AG09319 (cell line): ENCODE measurements around the gene CAMK2A.
A peak's percentile ranks its signal among the peaks of the same experiment; 100 is the strongest.

Source experiments
- DNase-seq: peaks from one replicate; pipeline ENCODE4 v3.0.0-alpha.2; 2010; ENCODE audit warnings: low read depth; ENCODE audit errors: extremely low read depth
- TF ChIP-seq, protein P1 (sequence below): IDR thresholded peaks from 2 replicates; pipeline ENCODE4 v1.5.1; 2011; ENCODE audit warnings: low read depth, mild to moderate bottlenecking, inconsistent platforms, low read length, moderate library complexity

Gene CAMK2A

DNA sequence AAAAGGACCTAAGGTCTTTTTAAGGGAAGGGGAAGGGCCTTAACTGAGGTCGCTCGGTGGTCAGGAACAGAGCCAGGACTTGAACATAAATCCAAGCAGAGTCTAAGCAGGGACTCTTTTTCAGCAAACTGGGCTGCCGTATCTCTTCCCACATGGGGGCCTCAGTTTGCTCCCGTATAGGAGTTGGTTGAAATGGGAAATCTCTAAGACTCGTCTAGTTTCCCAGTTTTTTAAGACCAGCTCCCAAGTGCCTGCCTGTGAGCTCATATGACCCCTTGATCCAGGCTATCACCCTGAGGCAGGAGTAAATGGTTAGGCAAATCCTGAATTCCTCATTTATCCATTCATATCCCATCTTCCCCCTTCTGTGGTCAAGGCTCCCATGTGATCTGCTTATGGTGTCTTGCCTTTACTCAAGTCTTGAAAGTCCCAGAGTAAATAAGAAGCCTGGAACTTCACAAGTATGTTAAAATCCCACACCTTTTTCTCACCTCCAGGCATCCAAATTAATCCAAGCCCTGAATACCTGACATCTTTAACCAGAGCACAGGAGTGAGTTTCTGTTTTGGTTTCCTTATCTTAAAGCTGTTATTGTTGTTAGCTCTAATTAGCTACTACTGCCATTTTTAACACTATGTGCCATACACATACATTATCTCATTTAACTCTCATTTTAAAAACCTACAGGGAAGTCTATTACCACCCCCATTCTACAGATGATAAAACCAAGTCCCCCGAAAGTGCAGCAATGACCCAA lies 10.2 kb upstream of the CAMK2A start:
- DNase-seq, result no peak
- TF ChIP-seq, protein P1, sequence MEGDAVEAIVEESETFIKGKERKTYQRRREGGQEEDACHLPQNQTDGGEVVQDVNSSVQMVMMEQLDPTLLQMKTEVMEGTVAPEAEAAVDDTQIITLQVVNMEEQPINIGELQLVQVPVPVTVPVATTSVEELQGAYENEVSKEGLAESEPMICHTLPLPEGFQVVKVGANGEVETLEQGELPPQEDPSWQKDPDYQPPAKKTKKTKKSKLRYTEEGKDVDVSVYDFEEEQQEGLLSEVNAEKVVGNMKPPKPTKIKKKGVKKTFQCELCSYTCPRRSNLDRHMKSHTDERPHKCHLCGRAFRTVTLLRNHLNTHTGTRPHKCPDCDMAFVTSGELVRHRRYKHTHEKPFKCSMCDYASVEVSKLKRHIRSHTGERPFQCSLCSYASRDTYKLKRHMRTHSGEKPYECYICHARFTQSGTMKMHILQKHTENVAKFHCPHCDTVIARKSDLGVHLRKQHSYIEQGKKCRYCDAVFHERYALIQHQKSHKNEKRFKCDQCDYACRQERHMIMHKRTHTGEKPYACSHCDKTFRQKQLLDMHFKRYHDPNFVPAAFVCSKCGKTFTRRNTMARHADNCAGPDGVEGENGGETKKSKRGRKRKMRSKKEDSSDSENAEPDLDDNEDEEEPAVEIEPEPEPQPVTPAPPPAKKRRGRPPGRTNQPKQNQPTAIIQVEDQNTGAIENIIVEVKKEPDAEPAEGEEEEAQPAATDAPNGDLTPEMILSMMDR, result no peak

- TF ChIP-seq, protein P1, result no peak
- DNase-seq, result peak; percentile 86
Measured at GRCh38 chr5:150298701-150299451, 9.3 kb upstream of the CAMK2A start.

GRCh38 chr5:150297934-150298595 lies 8.5 kb upstream of the CAMK2A start:
- DNase-seq, result no peak
- TF ChIP-seq, protein P1, result no peak

GRCh38 chr5:150297236-150297890 lies 7.8 kb upstream of the CAMK2A start:
- no peak for DNase-seq

GRCh38 chr5:150296496-150296895 lies 6.9 kb upstream of the CAMK2A start:
- TF ChIP-seq, protein P1, result no peak
- no peak for DNase-seq

More at GRCh38 chr5:150297236-150297890, 7.8 kb upstream of the CAMK2A start:
- TF ChIP-seq, protein P1, result no peak

DNA sequence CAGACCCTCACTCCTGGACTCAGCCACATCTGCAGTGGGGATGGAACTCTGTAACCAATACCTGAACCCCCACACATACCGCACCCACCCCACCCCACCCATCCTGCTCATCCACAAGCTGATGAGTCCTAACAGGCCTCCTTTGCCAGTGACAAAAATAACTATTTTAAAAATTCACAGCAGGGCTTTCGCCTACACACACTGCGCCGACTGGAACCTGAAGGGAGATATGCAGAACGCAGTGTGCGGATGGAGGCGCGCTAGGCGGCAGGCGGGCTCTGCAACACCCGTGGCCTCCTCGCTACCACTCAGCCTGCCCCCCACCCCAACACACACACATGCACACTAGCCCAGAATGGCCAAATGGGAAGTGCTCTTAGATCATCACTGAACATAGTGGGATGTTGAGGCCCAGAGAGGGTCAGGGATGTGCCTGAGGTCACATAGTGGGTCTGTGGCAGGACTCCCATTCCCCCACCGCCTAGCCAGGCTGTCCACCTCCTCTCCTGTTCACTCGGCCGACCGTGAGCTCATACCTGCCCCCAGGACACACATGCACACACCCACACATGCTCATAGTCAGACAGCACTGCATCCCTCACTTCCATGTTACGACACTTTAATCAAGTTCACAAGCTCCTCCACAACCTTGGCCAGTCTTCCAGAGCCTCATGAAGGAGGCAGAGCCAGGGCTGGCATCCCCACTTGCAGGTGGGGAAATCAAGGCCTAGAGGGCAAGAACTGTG lies 6.3 kb upstream of the CAMK2A start:
- DNase-seq, result no peak
- TF ChIP-seq, protein P1, result no peak
